ENCODE measurements around the gene MGME1. TPM values are rescaled to one million over a fixed set of nuclear protein-coding genes. Genes with fewer than 3 reads are reported as not detected.

Gene MGME1
- total RNA-seq, 1 experiment from 2014 or later = 56.0 TPM

- TF ChIP-seq CTCF (IDR thresholded peaks at IDR 0.05) (no peak), HMGA2 (CRISPR knock-in tag; IDR thresholded peaks at IDR 0.05) (no peak), ZNF416 (CRISPR knock-in tag; IDR thresholded peaks at IDR 0.05) (no peak), IRF1 (CRISPR knock-in tag; IDR thresholded peaks at IDR 0.05) (no peak), TEAD4 (CRISPR knock-in tag; IDR thresholded peaks at IDR 0.05) (no peak), SMAD3 (CRISPR knock-in tag; IDR thresholded peaks at IDR 0.05; ENCODE audit: borderline replicate concordance) (no peak), ZNF671 (CRISPR knock-in tag; IDR thresholded peaks at IDR 0.05) (no peak), CREB1 (CRISPR knock-in tag; IDR thresholded peaks at IDR 0.05) (no peak), NFATC4 (CRISPR knock-in tag; IDR thresholded peaks at IDR 0.05) (no peak), ATF1 (CRISPR knock-in tag; IDR thresholded peaks at IDR 0.05) (no peak)
Observed at GRCh38 chr20:17998446-17998845, 29.6 kb downstream of the MGME1 start (continued).

GRCh38 chr20:17999566-17999965 is 30.7 kb downstream of the MGME1 start:
- no peaks in the 10 kb centered on the region for H3K9me3 Mint-ChIP-seq
- peaks cover 23% of the 10 kb centered on the region for H3K4me1 Mint-ChIP-seq
- ATAC-seq (no peak), DNase-seq (ENCODE audit: low spot score) (no peak)
- ChIA-PET POLR2A (no interaction called here), CTCF (no interaction called here)
- H3K36me3 Mint-ChIP-seq = no peaks in the 10 kb centered on the region
- H3K27me3 Mint-ChIP-seq (ENCODE audit: low read depth) = no peaks in the 10 kb centered on the region
- no peak overlapping the region for H3K4me3 Mint-ChIP-seq
- H3K27ac Mint-ChIP-seq = no peak overlapping the region
- TF ChIP-seq MYBL2 (CRISPR knock-in tag; IDR thresholded peaks at IDR 0.05) (no peak), ZNF423 (CRISPR knock-in tag; IDR thresholded peaks at IDR 0.05) (no peak), USF2 (CRISPR knock-in tag; IDR thresholded peaks at IDR 0.05) (no peak), E2F4 (CRISPR knock-in tag; IDR thresholded peaks at IDR 0.05; ENCODE audit: borderline replicate concordance, low read depth) (no peak), ZNF416 (CRISPR knock-in tag; IDR thresholded peaks at IDR 0.05) (no peak), ZNF532 (CRISPR knock-in tag; IDR thresholded peaks at IDR 0.05; ENCODE audit: borderline replicate concordance) (no peak), HMGXB4 (CRISPR knock-in tag; IDR thresholded peaks at IDR 0.05) (no peak), IRF1 (CRISPR knock-in tag; IDR thresholded peaks at IDR 0.05) (no peak), SOX15 (CRISPR knock-in tag; IDR thresholded peaks at IDR 0.05) (no peak), ELF4 (CRISPR knock-in tag; IDR thresholded peaks at IDR 0.05; ENCODE audit: low read depth) (no peak), ERG (CRISPR knock-in tag; IDR thresholded peaks at IDR 0.05) (no peak), FOXP4 (CRISPR knock-in tag; IDR thresholded peaks at IDR 0.05) (no peak), EMX1 (CRISPR knock-in tag; IDR thresholded peaks at IDR 0.05) (no peak)
